HG02610 (cell line): ENCODE data around the gene OR10V1.
A peak's percentile ranks its signal among the peaks of the same experiment; 100 is the strongest.
"Not testable (repeated sequence)": the region's sequence is repeated elsewhere in the genome, so short reads cannot be mapped to it uniquely, and the experiment has no call there.

Source experiments
- ATAC-seq: cut with Tn5 transposase; IDR thresholded peaks from one replicate; pipeline ENCODE4 v1.9.1; 2021; ENCODE audit warnings: mild to moderate bottlenecking, moderate library complexity; ENCODE audit not compliant: unreplicated experiment

OR10V1 gene

DNA sequence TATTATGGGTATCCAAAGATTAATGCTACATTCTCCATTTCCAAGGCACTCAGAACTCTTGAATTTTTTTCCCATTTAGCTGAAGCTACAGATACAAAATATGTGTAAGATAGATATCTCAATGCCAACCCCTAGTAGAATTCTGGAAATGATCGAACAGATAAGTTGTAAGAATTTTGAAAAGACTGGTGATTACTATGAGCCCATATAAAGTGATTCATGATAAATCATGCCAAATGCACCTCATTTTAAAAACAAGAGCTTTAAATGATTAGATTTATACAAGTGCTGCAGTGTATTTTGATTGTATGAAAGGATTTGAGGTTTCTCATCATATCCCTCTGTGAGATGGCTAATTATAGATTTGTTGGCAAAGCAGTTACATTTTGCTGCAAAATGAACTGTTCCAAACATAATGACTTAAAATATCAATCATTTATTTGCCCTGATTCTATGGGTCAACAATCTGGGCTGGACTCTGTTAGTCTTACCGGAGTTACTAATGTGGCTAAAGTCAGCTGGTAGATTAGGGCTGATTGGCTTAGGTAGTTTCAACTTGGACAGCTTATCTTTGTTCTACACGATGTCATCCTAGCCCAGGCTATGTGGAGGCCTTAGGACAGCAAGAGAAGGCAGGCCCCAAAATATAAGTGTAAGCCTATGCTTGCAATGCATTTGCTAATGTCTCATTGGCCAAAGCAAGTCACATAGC lies 3.4 kb downstream of the OR10V1 start:
- no peak for ATAC-seq

DNA sequence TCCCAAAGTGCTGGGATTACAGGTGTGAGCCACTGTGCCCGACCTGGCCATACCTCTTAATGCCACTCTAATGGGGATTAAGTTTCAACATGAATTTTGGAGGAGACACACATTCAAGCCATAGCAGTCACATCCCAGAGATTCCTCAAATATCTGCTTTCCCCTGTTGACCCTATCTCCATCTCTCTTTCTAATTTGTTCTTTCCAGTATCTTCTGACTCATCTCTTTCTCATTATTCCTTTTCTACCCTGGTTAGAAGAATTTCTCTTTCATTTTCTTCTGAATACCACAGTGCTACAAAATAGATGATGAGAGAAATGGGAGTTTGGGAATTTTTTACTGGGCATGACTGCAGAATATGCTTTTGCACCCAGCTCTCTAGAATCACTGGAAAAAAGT lies 5.1 kb downstream of the OR10V1 start:
- ATAC-seq: no peak

GRCh38 chr11:59707371-59707770 lies 6.3 kb downstream of the OR10V1 start:
- ATAC-seq: no peak

- no peak for ATAC-seq
Measured at GRCh38 chr11:59706518-59707285, 6.9 kb downstream of the OR10V1 start.

DNA sequence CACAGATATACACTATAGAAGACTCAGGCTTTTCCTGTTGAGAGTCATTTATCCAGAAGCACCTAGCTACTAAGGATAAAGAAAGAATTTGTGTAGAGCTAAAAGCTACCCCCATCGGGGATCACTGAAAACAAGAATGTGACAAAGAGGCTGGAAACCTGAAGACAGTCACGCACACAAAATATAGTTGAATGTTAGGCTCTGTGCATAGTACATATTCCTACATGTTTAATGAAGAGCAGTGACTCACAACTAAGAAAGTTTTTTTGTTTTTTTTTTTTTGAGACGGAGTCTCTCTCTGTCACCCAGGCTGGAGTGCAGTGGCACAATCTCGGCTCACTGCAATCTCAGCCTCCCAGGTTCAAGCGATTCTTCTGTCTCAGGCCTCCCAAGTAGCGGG lies 8.4 kb downstream of the OR10V1 start:
- no peak for ATAC-seq

DNA sequence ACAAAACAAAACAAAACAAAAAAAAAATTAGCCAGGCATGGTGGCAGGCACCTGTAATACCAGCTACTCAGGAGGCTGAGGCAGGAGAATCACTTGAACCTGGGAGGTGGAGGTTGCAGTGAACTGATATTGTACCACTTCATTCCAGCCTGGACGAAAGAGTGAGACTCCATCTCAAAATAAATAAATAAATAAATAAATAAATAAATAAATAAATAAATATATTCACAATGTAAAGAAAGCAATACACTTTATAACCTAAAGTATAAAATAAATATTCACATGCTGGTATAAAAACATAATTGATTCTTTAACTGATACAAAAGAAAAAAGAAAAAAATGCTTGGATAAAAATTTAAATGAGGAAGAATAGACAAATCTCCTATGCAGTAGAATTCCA lies 10.1 kb downstream of the OR10V1 start:
- ATAC-seq: not testable (repeated sequence)

DNA sequence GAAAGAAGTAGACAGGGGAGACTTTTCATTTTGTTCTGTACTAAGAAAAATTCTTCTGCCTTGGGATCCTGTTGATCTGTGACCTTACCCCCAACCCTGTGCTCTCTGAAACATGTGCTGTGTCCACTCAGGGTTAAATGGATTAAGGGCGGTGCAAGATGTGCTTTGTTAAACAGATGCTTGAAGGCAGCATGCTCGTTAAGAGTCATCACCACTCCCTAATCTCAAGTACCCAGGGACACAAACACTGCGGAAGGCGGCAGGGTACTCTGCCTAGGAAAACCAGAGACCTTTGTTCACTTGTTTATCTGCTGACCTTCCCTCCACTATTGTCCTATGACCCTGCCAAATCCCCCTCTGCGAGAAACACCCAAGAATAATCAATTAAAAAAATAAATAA lies 13.5 kb downstream of the OR10V1 start:
- not testable (repeated sequence) for ATAC-seq

- no peak for ATAC-seq
Measured at GRCh38 chr11:59698506-59698905, 15.1 kb downstream of the OR10V1 start.

- no peak for ATAC-seq
Measured at GRCh38 chr11:59692915-59693314, 20.7 kb downstream of the OR10V1 start.

GRCh38 chr11:59691156-59691555 lies 22.5 kb downstream of the OR10V1 start:
- no peak for ATAC-seq

- no peak for ATAC-seq
Measured at GRCh38 chr11:59689015-59689414, 24.6 kb downstream of the OR10V1 start.

DNA sequence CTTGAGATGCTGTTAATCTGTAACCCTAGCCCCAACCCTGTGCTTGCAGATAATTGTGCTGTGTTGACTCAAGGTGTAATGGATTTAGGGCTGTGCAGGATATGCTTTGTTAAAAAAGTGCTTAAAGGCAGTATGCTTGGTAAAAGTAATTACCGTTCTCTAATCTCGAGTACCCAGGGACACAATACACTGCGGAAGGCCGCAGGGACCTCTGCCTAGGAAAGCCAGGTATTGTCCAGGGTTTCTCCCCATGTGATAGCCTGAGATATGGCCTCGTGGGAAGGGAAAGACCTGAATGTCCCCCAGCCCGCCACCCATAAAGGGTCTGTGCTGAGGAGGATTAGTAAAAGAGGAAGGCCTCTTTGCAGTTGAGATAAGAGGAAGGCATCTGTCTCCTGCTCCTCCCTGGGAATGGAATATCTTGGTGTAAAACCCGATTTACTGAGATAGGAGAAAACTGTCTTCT lies 32.4 kb downstream of the OR10V1 start:
- ATAC-seq: not testable (repeated sequence)

DNA sequence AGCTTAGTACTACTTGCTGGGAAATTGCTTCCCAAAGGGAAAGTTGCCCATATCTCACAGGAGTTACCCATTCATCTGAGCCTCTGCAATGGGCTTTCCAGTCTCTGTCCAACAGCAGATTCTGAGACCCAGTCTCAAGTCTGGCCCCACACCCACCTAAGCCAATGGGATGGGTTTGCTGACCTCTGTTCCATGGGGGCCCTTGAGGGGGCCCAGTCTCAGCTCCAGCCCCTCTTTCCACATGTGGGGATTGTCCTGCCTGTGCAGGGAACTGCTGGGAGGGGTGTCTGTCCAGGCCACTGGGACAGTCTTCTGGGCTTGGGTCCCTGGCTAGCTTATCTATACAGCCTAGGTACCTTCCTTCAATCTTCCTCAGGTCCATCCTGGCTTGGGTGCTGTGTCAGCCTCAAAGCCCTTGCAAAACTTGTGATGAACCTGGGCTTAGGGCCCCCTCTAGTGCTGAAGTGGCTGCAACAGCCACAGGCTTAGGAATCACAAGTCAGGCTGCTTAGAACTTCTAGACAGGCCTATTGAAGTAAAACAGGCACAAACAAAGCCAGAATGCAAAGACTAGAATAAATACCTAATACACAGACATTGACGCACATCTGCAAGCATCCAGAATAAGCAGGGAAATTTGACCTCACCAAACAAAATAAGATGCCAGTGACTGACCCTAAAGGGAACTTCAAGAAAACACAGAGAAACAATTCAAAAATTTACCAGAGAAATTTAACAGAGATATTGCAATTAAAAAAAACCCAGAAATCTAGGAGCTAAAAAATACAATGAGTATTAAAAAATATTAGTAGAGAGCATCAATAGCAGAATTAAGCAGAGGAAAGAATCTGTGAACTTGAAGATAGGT lies 33.1 kb downstream of the OR10V1 start:
- peak; percentile 87 for ATAC-seq

- no peak for ATAC-seq
Measured at GRCh38 chr11:59679347-59679746, 34.3 kb downstream of the OR10V1 start.

DNA sequence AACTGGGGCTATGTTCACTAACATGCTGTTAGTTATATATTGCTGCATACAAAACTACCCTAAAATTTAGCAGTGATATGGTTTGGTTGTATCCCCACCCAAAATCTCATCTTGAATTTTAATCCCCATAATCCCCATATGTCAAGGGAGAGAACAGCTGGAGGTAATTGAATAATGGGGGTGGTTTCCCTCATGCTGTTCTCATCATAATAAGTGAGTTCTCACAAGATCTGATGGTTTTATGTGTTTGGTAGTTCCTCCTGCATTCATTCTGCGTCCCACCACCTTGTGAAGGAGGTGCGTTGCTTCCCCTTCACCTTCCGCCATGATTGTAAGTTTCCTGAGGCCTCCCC lies 34.9 kb downstream of the OR10V1 start:
- ATAC-seq: no peak

DNA sequence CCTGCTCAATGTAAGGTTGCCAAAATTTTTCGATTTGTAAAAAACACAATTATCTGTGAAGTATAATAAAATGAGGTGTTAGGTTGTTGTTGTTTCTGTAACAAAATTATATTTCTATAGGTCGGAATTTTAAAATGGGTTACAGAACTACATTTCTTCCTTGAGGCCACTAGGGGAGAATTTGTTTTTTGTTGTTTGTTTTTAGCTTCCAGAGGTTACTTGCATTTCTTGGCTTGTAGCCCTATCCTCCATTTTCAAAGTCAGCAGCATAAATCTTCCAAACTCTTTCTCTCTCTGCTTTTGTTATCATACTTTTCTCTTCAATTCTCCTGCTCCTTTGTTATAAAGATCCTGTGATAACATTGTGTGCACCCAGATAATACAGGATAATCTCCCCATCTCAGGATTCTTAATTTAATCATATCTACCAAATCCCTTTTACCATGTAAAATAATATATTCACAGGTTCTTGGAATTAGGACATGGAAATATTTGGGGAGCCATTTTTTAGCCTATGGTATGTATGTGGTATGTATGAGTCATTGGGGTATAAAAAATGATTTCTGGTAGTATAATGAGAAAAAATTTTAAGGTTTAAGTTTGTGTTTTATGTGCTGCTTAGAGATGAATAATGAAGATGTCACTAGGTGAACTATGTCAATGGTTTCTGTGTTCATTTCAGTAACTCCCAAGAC lies 35.4 kb downstream of the OR10V1 start:
- ATAC-seq: no peak

- no peak for ATAC-seq
Measured at GRCh38 chr11:59676205-59676604, 37.4 kb downstream of the OR10V1 start.

DNA sequence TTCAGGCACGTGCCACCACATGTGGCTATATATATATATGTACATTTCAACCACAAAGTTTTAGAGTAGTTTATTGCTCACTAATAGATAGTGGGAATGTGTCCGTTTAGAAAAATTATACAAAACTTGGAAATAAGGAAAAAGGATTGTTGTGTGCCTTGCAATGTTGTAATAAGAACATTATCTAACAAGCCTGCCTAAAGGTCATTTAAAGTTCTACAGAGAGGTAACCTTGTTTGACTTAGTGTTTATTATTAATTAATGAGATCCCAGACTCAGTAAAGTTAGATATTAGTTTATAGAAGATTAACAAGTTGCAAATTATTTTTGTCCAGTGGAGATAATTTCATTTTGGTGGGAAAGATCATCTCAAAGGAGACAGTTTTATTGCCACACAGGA lies 39.4 kb downstream of the OR10V1 start:
- ATAC-seq: no peak

- no peak for ATAC-seq
Measured at GRCh38 chr11:59673291-59673690, 40.4 kb downstream of the OR10V1 start.

DNA sequence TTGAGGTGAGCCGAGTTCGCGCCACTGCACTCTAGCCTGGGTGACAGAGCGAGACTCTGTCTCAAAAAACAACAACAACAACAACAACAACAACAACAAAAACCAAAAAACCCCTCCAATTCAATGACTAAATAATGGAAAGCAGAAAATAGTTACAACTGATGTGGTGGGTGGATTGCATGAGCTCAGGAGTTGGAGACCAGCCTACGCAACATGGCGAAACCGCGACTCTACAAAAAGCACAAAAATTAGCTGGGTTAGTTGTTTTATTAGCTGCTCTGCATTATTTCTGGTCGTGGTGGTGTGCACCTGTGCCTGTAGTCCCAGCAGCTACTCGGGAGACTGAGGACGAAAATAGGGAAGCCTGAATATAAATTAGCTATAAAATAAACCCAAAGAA lies 42.2 kb downstream of the OR10V1 start:
- ATAC-seq: no peak

- peak; percentile 6 for ATAC-seq
Measured at GRCh38 chr11:59669611-59670009, 44.0 kb downstream of the OR10V1 start.
